UCSD-AML1 (cell line): ENCODE data around the gene TBRG1.

ENCODE experiments used
- DNase-seq: peaks from one replicate; lab custom pipeline; 2025; ENCODE audit not compliant: unreplicated experiment; lab: John Stamatoyannopoulos, UW

The TBRG1 gene

DNA sequence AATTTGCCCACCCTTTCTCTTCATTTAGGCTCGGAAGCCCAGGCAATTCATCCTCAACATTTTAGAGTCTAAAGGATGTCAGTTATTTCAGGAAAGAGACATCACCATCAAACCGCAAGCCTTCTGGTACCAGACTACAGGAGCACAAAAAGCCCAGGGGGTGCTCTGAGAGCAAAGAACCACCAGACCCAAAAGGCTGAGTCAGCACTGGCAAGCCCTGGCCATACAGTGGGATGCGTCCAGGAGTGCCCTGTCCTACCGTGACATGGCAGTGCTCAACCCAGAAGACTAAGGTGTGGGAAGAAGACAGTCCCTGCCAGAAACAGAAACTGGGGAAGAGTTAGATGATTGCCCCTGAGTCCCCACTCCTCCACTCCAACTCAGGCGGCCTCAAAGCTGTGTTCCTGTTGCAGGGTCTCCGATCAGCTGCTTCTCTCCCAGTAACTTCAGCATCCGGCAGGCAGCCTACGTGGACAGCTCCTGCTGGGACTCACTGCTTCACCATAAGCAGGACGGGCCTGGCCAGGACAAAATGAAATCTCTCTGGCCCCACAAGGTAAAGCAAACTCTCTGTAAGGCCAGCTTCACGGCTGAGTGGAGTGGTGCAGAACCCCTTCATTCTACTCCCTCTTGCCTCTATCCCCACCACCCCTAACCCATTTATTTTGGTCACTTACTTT, 10.0 kb upstream of the TBRG1 start:
- DNase-seq, result no peak

DNA sequence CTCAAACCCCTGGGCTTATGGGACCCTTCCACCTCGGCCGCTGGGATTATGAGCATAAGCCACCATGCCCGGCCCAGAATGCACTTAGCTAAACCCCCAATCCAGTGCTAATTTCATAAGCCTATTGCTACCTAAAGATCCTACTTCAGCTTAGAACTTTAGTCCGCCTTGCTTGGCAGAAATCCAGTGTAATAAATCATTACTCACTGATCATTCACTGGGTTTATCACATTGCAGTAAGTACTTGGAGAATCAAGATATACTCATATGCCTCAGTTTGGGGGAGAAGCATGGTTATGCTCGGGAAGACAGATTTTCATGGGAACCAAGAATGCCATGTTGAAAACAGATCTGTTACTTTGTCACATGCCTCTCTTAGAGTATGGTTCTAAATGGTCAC, 3.8 kb upstream of the TBRG1 start:
- DNase-seq, result no peak

- no peak for DNase-seq
Observed at GRCh38 chr11:124623861-124624525, 1.3 kb downstream of the TBRG1 start.

DNA sequence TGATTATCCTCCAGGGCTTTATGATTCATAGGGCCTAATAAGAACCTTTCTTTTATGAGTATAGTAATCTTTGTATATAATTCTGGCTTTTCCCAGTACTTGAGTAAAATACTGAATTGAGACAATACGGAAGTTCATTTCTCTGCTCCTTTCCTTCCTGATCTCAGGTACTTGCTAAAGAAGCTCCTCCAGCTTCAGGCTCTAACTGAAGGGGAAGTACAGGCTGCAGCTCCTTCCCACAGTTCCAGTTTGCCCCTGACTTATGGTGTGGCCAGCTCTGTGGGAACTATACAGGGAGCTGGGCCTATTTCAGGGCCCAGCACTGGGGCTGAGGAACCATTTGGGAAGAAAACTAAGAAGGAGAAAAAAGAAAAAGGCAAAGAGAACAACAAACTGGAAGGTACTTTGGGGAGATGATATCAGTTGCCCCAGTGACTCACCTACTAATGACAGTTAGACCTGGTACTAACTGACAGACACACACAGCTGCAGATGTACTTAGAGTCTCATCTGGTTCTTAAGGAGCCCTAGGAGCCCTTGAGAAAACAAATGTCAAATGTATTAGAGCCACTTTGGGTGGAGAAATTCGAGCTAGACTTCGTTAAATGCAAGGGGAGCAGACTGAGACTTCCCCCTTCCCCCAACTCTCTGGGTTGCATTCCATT, 3.0 kb downstream of the TBRG1 start:
- no peak for DNase-seq

DNA sequence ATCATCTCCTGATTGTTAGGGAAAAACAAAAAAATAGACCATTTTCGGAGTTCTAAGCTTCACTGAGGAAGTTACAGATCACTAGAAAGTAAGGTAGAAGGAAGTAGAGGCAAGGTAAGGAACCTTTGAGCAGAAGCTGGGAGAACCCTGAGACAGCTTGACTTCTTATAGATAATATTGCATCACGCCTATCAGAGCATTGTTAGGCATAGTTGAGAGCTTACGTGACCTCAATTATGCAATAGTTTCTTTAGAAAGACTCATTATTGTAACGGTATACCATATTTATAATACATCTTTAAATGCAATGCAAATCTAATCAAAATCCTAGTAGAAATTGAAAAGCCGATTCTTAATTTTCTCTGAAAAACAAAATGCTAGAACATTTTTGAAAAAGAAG, 4.9 kb downstream of the TBRG1 start:
- DNase-seq, result no peak

DNA sequence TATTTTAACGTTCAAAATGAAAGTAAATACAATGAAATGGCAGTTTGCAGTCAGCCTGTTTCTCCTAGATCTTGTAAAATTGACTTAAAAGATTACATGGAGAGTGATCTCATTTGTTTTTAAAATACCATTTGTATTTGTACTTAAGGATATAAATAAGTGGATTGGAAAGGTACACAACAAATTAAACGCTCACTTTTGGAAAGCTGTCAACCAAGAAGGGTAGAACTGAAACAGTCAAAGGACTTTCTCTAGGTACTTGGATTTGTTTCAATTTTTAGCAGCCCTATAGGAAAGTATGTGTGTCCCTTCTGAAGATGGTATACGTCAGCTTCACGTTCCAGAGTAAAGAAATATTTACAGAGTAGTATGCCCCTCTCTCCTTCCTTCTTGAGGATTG, 7.3 kb downstream of the TBRG1 start:
- no peak for DNase-seq

DNA sequence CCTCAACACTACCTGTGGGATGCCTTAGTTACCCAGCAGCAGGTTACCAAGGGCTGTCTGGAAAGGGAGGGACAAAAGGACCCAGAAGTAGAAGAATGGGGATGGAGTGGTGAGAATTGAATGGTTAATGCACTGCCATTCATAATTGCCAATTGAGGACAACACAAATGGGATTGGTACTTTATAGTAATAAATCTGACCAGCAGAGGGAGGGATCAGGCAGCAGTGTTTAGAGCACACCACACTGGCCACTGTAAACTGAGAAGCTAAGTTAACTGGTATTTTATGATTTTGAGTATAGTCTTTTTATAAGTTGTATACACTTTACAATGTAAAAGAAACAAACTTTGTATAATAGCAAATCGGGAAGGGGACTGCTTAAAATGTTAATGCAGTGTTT, 10.7 kb downstream of the TBRG1 start:
- no peak for DNase-seq

- DNase-seq, result no peak
Observed at GRCh38 chr11:124635932-124636331, 13.3 kb downstream of the TBRG1 start.

- no peak for DNase-seq
Observed at GRCh38 chr11:124638500-124638899, 15.8 kb downstream of the TBRG1 start.

GRCh38 chr11:124639186-124639585, 16.5 kb downstream of the TBRG1 start:
- no peak for DNase-seq

GRCh38 chr11:124640666-124641065, 18.0 kb downstream of the TBRG1 start:
- DNase-seq, result no peak

- no peak for DNase-seq
Observed at GRCh38 chr11:124642628-124643027, 20.0 kb downstream of the TBRG1 start.

GRCh38 chr11:124643042-124643604, 20.5 kb downstream of the TBRG1 start:
- no peak for DNase-seq

DNA sequence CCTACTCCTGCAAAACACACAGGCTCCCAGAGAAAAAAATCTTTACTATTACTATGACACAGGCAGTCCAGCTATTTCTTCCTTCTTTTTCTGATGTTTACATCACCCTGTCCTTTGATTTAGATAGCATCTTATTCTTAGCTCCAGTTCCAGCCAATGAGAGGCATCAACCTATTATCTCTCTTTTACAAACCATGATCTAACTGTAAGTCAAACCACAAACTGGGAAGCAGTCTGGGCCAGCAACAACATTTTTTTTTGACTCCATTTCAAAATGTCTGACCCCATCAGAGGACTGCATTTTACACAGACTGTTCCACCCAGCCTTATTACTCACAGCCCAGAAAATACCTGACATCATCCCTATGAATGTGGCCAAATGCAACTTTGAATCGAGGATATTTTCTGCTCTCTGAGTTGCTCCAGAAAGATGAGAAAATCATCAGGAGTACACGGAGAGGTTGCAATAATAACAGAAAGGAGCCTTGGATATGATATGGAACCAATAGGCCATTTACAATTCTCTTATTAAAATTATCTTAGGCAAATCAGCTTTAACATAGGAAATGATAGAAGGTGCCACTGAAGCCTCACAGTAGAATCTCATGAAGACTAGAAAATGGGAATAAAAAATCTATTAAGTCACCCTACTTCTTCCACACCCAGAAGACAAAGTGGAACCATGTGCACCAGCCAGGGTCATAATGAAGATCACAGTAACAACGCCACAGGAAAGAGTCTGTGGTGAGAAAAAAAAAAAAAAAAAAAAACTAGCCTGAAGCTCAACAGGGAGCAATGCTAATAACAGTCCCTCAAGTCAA, 21.2 kb downstream of the TBRG1 start:
- DNase-seq, result no peak

- peak; percentile 61 for DNase-seq
Observed at GRCh38 chr11:124644426-124645280, 22.0 kb downstream of the TBRG1 start.

DNA sequence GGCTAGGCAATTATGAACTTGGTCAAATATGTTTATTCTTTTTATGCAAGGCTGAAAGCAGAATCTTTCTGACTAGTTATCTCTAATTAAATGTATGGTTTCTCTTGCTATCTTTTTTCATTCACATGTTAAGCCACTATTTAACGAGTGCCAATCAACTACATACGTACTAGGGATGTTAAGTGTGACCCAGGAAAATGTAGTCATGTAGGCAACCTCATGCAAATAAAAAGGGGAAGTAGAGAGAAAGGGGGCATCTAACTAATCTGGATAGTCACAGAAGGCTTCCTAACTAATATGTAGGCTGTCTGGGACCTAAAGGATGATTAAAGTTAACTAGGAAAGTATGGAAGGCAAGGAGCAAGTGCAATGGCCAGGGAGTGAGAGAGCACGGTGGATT, 23.5 kb downstream of the TBRG1 start:
- no peak for DNase-seq

DNA sequence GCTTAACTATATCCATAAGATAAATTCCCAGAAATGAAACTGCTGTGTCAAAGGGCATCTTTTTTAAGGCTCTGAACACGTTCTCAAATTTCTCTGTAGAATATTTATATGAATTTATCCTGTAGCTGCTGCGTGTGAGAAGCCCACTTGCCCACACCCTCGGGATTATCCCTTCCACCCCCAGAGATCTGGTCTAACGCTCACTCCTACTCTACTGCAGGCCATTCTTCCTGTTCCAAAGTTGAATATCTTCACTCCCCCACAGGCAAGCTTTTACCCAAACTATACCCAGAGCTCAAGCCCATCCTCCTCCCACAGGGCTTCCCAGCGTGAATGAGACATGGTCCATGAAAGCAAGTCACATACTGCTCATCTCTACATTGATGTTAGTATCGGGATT, 25.9 kb downstream of the TBRG1 start:
- no peak for DNase-seq

DNA sequence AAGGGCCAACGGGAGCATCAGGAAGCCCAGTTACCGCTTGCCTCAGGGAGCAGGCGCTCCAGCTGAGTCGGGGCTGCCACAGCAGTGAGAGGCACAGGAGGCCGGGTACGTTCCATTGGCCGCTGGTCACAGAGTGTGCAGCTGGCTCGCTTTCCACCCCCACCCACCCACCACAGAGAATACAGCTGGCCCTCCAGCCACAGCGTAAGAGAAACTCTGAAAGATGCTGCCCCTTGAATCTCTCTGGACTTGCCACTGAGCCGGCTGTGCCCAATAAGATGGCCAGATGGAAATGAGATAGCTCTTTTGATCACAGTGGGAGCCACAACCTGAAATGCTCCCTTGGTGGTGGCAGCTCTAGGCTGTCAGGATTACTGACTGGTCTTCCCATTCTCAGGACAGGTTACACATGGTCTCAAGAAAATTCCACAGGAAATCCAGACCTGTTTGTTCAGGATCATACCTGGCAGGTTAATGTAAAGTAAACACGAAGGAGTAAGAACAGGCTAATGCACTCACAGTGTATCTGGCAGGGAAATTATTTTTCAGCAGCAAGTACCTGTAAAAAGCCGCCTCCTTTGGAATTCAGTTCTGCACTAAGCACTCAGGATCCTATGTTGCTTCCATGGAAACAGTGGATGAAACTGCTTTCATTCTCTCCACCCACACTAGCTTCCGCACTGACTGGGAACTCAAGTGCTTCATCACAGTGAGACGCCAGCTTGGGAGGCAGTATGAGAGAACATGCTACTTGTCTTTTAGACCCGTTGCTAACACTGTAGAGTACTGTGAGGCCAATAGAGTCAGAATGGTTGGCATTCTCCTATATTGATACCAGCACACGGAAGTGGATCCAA, 34.3 kb downstream of the TBRG1 start:
- DNase-seq, result no peak

DNA sequence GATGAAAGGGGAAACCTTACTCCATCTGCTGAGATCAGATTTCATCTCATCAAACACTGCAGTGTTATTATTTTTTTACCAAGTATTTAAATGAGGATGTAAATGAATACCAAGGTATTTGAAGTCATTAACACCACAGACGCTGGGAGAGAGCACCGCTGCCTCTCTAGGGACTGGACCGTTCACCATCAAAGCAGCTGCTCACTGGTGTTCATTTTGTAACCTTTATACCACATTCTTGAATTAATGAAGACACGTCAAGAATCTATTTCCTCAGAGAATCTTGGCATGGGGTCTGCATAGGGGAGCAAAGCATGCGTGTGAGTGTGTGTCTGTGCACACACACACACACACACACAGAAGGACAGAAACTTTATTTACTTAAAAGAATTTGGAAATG, 35.2 kb downstream of the TBRG1 start:
- no peak for DNase-seq
